Measurements from ENCODE around the gene LIPK. TPM values are rescaled to one million over a fixed set of nuclear protein-coding genes. Genes with fewer than 3 reads are reported as not detected.
A peak's percentile ranks its signal among the peaks of the same experiment; 100 is the strongest.

Gene LIPK
- total and polyA plus RNA-seq, 2 of the 13 experiments (the other 11 are each of a cell fraction or from before 2014, with no cell fraction given): not detected

- intact Hi-C loops (cut with micrococcal nuclease; ENCODE audit: unreplicated experiment): no loop called here
- Histone ChIP-seq H3K9me3 (ENCODE audit: low read length) (no peaks in the 10 kb centered on the region), H3K27ac (ENCODE audit: extremely low read length, insufficient read depth, low read length) (no peak overlapping the region), H3K79me2 (ENCODE audit: insufficient read depth, low read length) (no peaks in the 10 kb centered on the region), H3K9ac (ENCODE audit: insufficient read depth, low read depth, low read length) (no peak overlapping the region), H4K20me1 (ENCODE audit: insufficient read depth, low read length) (no peaks in the 10 kb centered on the region), H3K27me3 (ENCODE audit: control insufficient read depth in 1 of 2, insufficient read depth in 2 of 2, low read length in 2 of 2) (no peaks in the 10 kb centered on the region), H3K36me3 (replicated peaks in 1 of 2; ENCODE audit: control insufficient read depth in 1 of 2, insufficient read depth in 2 of 2, low read length in 2 of 2) (no peaks in the 10 kb centered on the region), H3K4me1 (ENCODE audit: insufficient read depth, low read length) (no peaks in the 10 kb centered on the region), H3K4me3 (replicated peaks in 1 of 3; ENCODE audit: insufficient read depth in 1 of 3, low read depth in 2 of 3, low read length in 3 of 3) (no peak overlapping the region), H2AFZ (ENCODE audit: low read length) (no peak overlapping the region), H3K4me2 (ENCODE audit: low read depth, low read length) (no peak overlapping the region)
- no TSS peak for BruUV-seq (replicated peaks)
- WGBS (ENCODE audit: low lambda C conversion rate): 41% methylated on average over 5 of the region's 5 CpGs
- DNase-seq (ENCODE audit: low spot score) (no peak), ATAC-seq (peak; percentile 61), FAIRE-seq (no peak)
- POLR2A ChIA-PET: no interaction called here
- in situ Hi-C loops (cut with HindIII; ENCODE audit: extremely low pct_ligation_motif_present, low pct_unique_long_range_greater_than_20kb): no loop called here
- CTCF ChIA-PET (ENCODE audit: low intra/inter-chr PET ratio, low total read pairs): no interaction called here
- TF ChIP-seq ARNT2 (CRISPR knock-in tag; IDR thresholded peaks at IDR 0.05; ENCODE audit: low read depth): no peak
- no peak for TF ChIP-seq TP53 (CRISPR knock-in tag; conservative IDR thresholded peaks at IDR 0.05)
- TF ChIP-seq EP300 (IDR thresholded peaks at IDR 0.05; ENCODE audit: low read depth in 2 of 2, low read length in 2 of 2): no peak
- no peak for TF ChIP-seq EP300 (CRISPR knock-in tag; IDR thresholded peaks at IDR 0.05; ENCODE audit: borderline replicate concordance)
- peak; percentile 26; the same call in 1 of the 2 replicates for TF ChIP-seq STAG1 (CRISPR knock-in tag; IDR thresholded peaks at IDR 0.05)
- no peak for TF ChIP-seq SMAD9 (CRISPR knock-in tag; IDR thresholded peaks at IDR 0.05)
- no peak for TF ChIP-seq ZNF569 (CRISPR knock-in tag; IDR thresholded peaks at IDR 0.05; ENCODE audit: borderline replicate concordance)
- no peak for TF ChIP-seq ZBTB3 (CRISPR knock-in tag; IDR thresholded peaks at IDR 0.05; ENCODE audit: borderline replicate concordance, low read depth)
Measured at GRCh38 chr10:88744002-88744401, 38.0 kb downstream of the LIPK start.

- no peak for FAIRE-seq
- TF ChIP-seq RFX3 (CRISPR knock-in tag; IDR thresholded peaks at IDR 0.05): no peak
- no peak for TF ChIP-seq ZBTB44 (CRISPR knock-in tag; IDR thresholded peaks at IDR 0.05)
- no peak for TF ChIP-seq CCAR2 (optimal IDR thresholded peaks at IDR 0.05; ENCODE audit: low read depth, low read length)
- no peak for TF ChIP-seq REPIN1 (CRISPR knock-in tag; IDR thresholded peaks at IDR 0.05; ENCODE audit: borderline replicate concordance, low read depth)
- TF ChIP-seq MBNL3 (CRISPR knock-in tag; conservative IDR thresholded peaks at IDR 0.05): no peak
- TF ChIP-seq TCF7 (IDR thresholded peaks at IDR 0.05; ENCODE audit: low read depth): no peak
- TF ChIP-seq, protein P1, sequence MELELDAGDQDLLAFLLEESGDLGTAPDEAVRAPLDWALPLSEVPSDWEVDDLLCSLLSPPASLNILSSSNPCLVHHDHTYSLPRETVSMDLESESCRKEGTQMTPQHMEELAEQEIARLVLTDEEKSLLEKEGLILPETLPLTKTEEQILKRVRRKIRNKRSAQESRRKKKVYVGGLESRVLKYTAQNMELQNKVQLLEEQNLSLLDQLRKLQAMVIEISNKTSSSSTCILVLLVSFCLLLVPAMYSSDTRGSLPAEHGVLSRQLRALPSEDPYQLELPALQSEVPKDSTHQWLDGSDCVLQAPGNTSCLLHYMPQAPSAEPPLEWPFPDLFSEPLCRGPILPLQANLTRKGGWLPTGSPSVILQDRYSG (CRISPR knock-in tag; IDR thresholded peaks at IDR 0.05): no peak
- no peak for TF ChIP-seq U2AF1 (optimal IDR thresholded peaks at IDR 0.05; ENCODE audit: low read depth, low read length)
- TF ChIP-seq FOXM1 (CRISPR knock-in tag; IDR thresholded peaks at IDR 0.05): no peak
- TF ChIP-seq ZNF773 (CRISPR knock-in tag; IDR thresholded peaks at IDR 0.05; ENCODE audit: borderline replicate concordance): no peak
- TF ChIP-seq SP4 (CRISPR knock-in tag; IDR thresholded peaks at IDR 0.05): no peak
Measured at GRCh38 chr10:88745633-88746032, 39.6 kb downstream of the LIPK start.

More at GRCh38 chr10:88745633-88746032, 39.6 kb downstream of the LIPK start:
- in situ Hi-C loops (cut with HindIII; ENCODE audit: extremely low pct_ligation_motif_present, low pct_unique_long_range_greater_than_20kb) (no loop called here), intact Hi-C loops (cut with micrococcal nuclease; ENCODE audit: unreplicated experiment) (no loop called here)
- Histone ChIP-seq H3K27ac (ENCODE audit: extremely low read length, insufficient read depth, low read length) (no peak overlapping the region), H2AFZ (ENCODE audit: low read length) (no peak overlapping the region), H3K79me2 (ENCODE audit: insufficient read depth, low read length) (no peaks in the 10 kb centered on the region), H3K4me3 (replicated peaks in 1 of 3; ENCODE audit: insufficient read depth in 1 of 3, low read depth in 2 of 3, low read length in 3 of 3) (no peak overlapping the region), H3K9me3 (ENCODE audit: low read length) (no peaks in the 10 kb centered on the region), H3K27me3 (ENCODE audit: control insufficient read depth in 1 of 2, insufficient read depth in 2 of 2, low read length in 2 of 2) (no peaks in the 10 kb centered on the region), H4K20me1 (ENCODE audit: insufficient read depth, low read length) (no peaks in the 10 kb centered on the region), H3K4me1 (ENCODE audit: insufficient read depth, low read length) (no peaks in the 10 kb centered on the region), H3K36me3 (replicated peaks in 1 of 2; ENCODE audit: control insufficient read depth in 1 of 2, insufficient read depth in 2 of 2, low read length in 2 of 2) (no peaks in the 10 kb centered on the region), H3K9ac (ENCODE audit: insufficient read depth, low read depth, low read length) (no peak overlapping the region), H3K4me2 (ENCODE audit: low read depth, low read length) (no peak overlapping the region)
- 7% methylated on average over 1 of the region's 1 CpG for WGBS (ENCODE audit: low lambda C conversion rate)
- DNase-seq (ENCODE audit: low spot score): no peak
- POLR2A ChIA-PET: no interaction called here
- CTCF ChIA-PET (ENCODE audit: low intra/inter-chr PET ratio, low total read pairs): no interaction called here
- no peak for ATAC-seq
- BruUV-seq (replicated peaks): no TSS peak

All from HepG2 (cell line).